HepG2 (cell line): ENCODE data around the gene SNRPB2. TPM values are rescaled to one million over a fixed set of nuclear protein-coding genes. Genes with fewer than 3 reads are reported as not detected.

Source experiments
- AKAP8 ChIP-seq: sonication (generic); formaldehyde crosslinking; IDR thresholded peaks from 2 replicates; pipeline ENCODE4 v1.5.1; 2020; ENCODE audit warnings: mild to moderate bottlenecking, missing genetic modification reagents
- ARNT2 ChIP-seq: sonication (generic); formaldehyde crosslinking; IDR thresholded peaks from 2 replicates; pipeline ENCODE4 v1.8.0; 2022; ENCODE audit warnings: mild to moderate bottlenecking, low read depth, missing genetic modification reagents, moderate library complexity
- ERF ChIP-seq: IDR thresholded peaks from 2 replicates; pipeline ENCODE4 v1.6.1; 2018; ENCODE audit warnings: missing biosample characterization, missing genetic modification reagents
- FOXO1 ChIP-seq: sonication (generic); formaldehyde crosslinking; IDR thresholded peaks from 2 replicates; pipeline ENCODE4 v1.4.0; 2020; ENCODE audit warnings: missing genetic modification reagents
- JARID2 ChIP-seq: sonication (generic); formaldehyde crosslinking; IDR thresholded peaks from 2 replicates; pipeline ENCODE4 v1.8.1; 2023; ENCODE audit warnings: missing genetic modification reagents, inconsistent platforms; ENCODE audit not compliant: insufficient replicate concordance
- KAT2B ChIP-seq: fragments of 150-350 bp; IDR thresholded peaks from 2 replicates; pipeline ENCODE4 v1.6.1; 2014; ENCODE audit warnings: low read depth, low read length, borderline replicate concordance
- MXD4 ChIP-seq: IDR thresholded peaks from 2 replicates; pipeline ENCODE4 v1.6.1; 2016; ENCODE audit warnings: mild to moderate bottlenecking, missing biosample characterization, missing genetic modification reagents
- NCOA1 ChIP-seq: sonication (generic); formaldehyde crosslinking; IDR thresholded peaks from 2 replicates; pipeline ENCODE4 v1.9.0; 2021; ENCODE audit warnings: missing genetic modification reagents
- NFIC ChIP-seq: IDR thresholded peaks from 2 replicates; pipeline ENCODE4 v1.6.1; 2012; ENCODE audit warnings: mild to moderate bottlenecking, low read length, inconsistent platforms
- NFKBIZ ChIP-seq: IDR thresholded peaks from 2 replicates; pipeline ENCODE4 v1.6.1; 2018; ENCODE audit warnings: missing genetic modification reagents, missing compliant biosample characterization
- PLRG1 ChIP-seq: fragments of 450-650 bp; conservative IDR thresholded peaks from 2 replicates; pipeline ENCODE4 v1.6.1; 2016
- SOX5 ChIP-seq: IDR thresholded peaks from 2 replicates; pipeline ENCODE4 v1.6.1; 2016; ENCODE audit warnings: borderline replicate concordance
- TRIM24 ChIP-seq: sonication (generic); formaldehyde crosslinking; IDR thresholded peaks from 2 replicates; pipeline ENCODE4 v1.8.0; 2022; ENCODE audit warnings: mild to moderate bottlenecking, missing genetic modification reagents
- ZNF20 ChIP-seq: sonication (generic); formaldehyde crosslinking; IDR thresholded peaks from 2 replicates; pipeline ENCODE4 v1.4.0; 2020; ENCODE audit warnings: mild to moderate bottlenecking, moderate library complexity, missing genetic modification reagents
- polyA plus RNA-seq, 8 experiments: library from polyadenylated mRNA; depleted of rRNA in 3 of 8; stranded (reverse) in 7 of 8; unstranded in 1 of 8; fragments of >200 nt; fragmentation: Illumina TruSeq in 4 of 8; extraction: Trizol in 4 of 8; gene quantifications; 2 replicates each; pipeline versions ENCODE4 v1.2.1 to v1.2.3, GENCODE V29; 2011 to 2016; ENCODE audit warnings: low read depth in 4 of 8, missing spikeins in 1 of 8, mixed read lengths in 1 of 8; ENCODE audit not compliant: insufficient read depth in 1 of 8
- total RNA-seq, 5 experiments: library from RNA; depleted of rRNA; stranded (reverse); fragments of >200 nt; fragmentation: Illumina TruSeq; extraction: Trizol; gene quantifications; 2 replicates each; pipeline ENCODE4 v1.2.3, GENCODE V29; 2016; ENCODE audit warnings: low read depth in 1 of 5
- TF ChIP-seq, protein P1 (sequence below): sonication (generic); IDR thresholded peaks from 2 replicates; pipeline ENCODE4 v1.6.1; 2016; ENCODE audit warnings: low read depth, borderline replicate concordance
- TF ChIP-seq, protein P2 (sequence below): sonication (generic); formaldehyde crosslinking; IDR thresholded peaks from 2 replicates; pipeline ENCODE4 v1.9.0; 2021; ENCODE audit warnings: mild to moderate bottlenecking, missing genetic modification reagents
- TF ChIP-seq, protein P3 (sequence below): sonication (generic); formaldehyde crosslinking; IDR thresholded peaks from 2 replicates; pipeline ENCODE4 v1.5.0; 2020; ENCODE audit warnings: mild to moderate bottlenecking, missing genetic modification reagents
- TF ChIP-seq, protein P4 (sequence below): sonication (generic); formaldehyde crosslinking; IDR thresholded peaks from 2 replicates; pipeline ENCODE4 v1.4.0; 2020; ENCODE audit warnings: missing genetic modification reagents, borderline replicate concordance
- TF ChIP-seq, protein P5 (sequence below): sonication (generic); formaldehyde crosslinking; IDR thresholded peaks from 2 replicates; pipeline ENCODE4 v1.4.0; 2020; ENCODE audit warnings: missing genetic modification reagents, mild to moderate bottlenecking, borderline replicate concordance

SNRPB2 gene
- total and polyA plus RNA-seq, 2 of the 13 experiments (the other 11 are each of a cell fraction or from before 2014, with no cell fraction given) = 107 to 204 TPM

DNA sequence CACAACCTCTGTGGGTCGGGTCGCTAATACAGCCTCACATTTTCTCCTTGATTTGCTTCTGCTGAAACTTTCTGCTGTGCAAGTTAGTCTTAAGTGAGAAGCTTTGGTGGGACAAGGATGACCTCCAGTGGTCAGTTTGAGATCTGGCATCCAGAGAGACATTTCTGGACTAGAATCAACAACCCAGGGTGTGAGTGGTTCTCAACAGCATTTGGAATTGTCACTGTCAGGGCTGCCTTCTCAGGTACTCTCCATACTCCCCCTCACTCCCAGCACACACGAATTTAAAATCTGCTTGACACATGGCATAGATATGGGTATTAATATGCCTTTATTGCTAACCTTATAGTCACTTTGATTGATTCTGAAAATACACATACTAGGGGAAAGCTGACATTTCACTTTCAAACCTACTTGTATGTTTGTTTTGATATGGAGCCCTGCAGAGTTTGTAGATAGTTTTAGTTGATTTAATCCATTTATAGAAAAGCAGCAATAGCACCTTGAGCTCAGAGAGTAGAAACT, 31.5 kb downstream of the SNRPB2 start (continued):
- TF ChIP-seq KAT2B = no peak
- TF ChIP-seq FOXO1 = no peak
- TF ChIP-seq, protein P1, sequence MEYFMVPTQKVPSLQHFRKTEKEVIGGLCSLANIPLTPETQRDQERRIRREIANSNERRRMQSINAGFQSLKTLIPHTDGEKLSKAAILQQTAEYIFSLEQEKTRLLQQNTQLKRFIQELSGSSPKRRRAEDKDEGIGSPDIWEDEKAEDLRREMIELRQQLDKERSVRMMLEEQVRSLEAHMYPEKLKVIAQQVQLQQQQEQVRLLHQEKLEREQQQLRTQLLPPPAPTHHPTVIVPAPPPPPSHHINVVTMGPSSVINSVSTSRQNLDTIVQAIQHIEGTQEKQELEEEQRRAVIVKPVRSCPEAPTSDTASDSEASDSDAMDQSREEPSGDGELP = no peak
- TF ChIP-seq SOX5 (CRISPR knock-in tag) = peak; percentile 14; the same call in 1 of the 2 replicates
- TF ChIP-seq, protein P2, sequence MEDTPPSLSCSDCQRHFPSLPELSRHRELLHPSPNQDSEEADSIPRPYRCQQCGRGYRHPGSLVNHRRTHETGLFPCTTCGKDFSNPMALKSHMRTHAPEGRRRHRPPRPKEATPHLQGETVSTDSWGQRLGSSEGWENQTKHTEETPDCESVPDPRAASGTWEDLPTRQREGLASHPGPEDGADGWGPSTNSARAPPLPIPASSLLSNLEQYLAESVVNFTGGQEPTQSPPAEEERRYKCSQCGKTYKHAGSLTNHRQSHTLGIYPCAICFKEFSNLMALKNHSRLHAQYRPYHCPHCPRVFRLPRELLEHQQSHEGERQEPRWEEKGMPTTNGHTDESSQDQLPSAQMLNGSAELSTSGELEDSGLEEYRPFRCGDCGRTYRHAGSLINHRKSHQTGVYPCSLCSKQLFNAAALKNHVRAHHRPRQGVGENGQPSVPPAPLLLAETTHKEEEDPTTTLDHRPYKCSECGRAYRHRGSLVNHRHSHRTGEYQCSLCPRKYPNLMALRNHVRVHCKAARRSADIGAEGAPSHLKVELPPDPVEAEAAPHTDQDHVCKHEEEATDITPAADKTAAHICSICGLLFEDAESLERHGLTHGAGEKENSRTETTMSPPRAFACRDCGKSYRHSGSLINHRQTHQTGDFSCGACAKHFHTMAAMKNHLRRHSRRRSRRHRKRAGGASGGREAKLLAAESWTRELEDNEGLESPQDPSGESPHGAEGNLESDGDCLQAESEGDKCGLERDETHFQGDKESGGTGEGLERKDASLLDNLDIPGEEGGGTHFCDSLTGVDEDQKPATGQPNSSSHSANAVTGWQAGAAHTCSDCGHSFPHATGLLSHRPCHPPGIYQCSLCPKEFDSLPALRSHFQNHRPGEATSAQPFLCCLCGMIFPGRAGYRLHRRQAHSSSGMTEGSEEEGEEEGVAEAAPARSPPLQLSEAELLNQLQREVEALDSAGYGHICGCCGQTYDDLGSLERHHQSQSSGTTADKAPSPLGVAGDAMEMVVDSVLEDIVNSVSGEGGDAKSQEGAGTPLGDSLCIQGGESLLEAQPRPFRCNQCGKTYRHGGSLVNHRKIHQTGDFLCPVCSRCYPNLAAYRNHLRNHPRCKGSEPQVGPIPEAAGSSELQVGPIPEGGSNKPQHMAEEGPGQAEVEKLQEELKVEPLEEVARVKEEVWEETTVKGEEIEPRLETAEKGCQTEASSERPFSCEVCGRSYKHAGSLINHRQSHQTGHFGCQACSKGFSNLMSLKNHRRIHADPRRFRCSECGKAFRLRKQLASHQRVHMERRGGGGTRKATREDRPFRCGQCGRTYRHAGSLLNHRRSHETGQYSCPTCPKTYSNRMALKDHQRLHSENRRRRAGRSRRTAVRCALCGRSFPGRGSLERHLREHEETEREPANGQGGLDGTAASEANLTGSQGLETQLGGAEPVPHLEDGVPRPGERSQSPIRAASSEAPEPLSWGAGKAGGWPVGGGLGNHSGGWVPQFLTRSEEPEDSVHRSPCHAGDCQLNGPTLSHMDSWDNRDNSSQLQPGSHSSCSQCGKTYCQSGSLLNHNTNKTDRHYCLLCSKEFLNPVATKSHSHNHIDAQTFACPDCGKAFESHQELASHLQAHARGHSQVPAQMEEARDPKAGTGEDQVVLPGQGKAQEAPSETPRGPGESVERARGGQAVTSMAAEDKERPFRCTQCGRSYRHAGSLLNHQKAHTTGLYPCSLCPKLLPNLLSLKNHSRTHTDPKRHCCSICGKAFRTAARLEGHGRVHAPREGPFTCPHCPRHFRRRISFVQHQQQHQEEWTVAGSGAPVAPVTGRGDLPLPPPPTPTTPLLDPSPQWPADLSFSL (CRISPR knock-in tag) = no peak
- no peak for TF ChIP-seq TRIM24 (CRISPR knock-in tag)
- 0 out of 2 replicates have a peak, but pooled peaks have one; percentile 36 for TF ChIP-seq ERF (CRISPR knock-in tag)
- TF ChIP-seq NFIC = no peak
- TF ChIP-seq, protein P3, sequence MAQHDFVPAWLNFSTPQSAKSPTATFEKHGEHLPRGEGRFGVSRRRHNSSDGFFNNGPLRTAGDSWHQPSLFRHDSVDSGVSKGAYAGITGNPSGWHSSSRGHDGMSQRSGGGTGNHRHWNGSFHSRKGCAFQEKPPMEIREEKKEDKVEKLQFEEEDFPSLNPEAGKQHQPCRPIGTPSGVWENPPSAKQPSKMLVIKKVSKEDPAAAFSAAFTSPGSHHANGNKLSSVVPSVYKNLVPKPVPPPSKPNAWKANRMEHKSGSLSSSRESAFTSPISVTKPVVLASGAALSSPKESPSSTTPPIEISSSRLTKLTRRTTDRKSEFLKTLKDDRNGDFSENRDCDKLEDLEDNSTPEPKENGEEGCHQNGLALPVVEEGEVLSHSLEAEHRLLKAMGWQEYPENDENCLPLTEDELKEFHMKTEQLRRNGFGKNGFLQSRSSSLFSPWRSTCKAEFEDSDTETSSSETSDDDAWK (CRISPR knock-in tag) = no peak
- TF ChIP-seq ZNF20 (CRISPR knock-in tag) = no peak
- TF ChIP-seq, protein P4, sequence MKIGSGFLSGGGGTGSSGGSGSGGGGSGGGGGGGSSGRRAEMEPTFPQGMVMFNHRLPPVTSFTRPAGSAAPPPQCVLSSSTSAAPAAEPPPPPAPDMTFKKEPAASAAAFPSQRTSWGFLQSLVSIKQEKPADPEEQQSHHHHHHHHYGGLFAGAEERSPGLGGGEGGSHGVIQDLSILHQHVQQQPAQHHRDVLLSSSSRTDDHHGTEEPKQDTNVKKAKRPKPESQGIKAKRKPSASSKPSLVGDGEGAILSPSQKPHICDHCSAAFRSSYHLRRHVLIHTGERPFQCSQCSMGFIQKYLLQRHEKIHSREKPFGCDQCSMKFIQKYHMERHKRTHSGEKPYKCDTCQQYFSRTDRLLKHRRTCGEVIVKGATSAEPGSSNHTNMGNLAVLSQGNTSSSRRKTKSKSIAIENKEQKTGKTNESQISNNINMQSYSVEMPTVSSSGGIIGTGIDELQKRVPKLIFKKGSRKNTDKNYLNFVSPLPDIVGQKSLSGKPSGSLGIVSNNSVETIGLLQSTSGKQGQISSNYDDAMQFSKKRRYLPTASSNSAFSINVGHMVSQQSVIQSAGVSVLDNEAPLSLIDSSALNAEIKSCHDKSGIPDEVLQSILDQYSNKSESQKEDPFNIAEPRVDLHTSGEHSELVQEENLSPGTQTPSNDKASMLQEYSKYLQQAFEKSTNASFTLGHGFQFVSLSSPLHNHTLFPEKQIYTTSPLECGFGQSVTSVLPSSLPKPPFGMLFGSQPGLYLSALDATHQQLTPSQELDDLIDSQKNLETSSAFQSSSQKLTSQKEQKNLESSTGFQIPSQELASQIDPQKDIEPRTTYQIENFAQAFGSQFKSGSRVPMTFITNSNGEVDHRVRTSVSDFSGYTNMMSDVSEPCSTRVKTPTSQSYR = no peak
- TF ChIP-seq ARNT2 (CRISPR knock-in tag) = no peak
- no peak for TF ChIP-seq PLRG1
- peak; percentile 60 for TF ChIP-seq JARID2
- no peak for TF ChIP-seq NFKBIZ (CRISPR knock-in tag)
- TF ChIP-seq MXD4 (CRISPR knock-in tag) = no peak
- TF ChIP-seq, protein P5, sequence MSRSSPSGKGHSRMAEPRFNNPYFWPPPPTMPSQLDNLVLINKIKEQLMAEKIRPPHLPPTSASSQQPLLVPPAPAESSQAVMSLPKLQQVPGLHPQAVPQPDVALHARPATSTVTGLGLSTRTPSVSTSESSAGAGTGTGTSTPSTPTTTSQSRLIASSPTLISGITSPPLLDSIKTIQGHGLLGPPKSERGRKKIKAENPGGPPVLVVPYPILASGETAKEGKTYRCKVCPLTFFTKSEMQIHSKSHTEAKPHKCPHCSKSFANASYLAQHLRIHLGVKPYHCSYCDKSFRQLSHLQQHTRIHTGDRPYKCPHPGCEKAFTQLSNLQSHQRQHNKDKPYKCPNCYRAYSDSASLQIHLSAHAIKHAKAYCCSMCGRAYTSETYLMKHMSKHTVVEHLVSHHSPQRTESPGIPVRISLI = no peak
- TF ChIP-seq AKAP8 (CRISPR knock-in tag) = no peak
- TF ChIP-seq NCOA1 = no peak
